DOHH2 (cell line): ENCODE results near the gene USP34.
"Not testable (repeated sequence)": the region's sequence is repeated elsewhere in the genome, so short reads cannot be mapped to it uniquely, and the experiment has no call there.

Experiments
- EZH2phosphoT487 ChIP-seq: fragments of 200-600 bp; sonication (generic); IDR thresholded peaks from 2 replicates; pipeline ENCODE4 v1.6.1; 2017; ENCODE audit warnings: borderline replicate concordance, mild to moderate bottlenecking, antibody characterized with exemption, low read length, moderate library complexity, mixed read lengths
- TF ChIP-seq, protein P1 (sequence below): fragments of 200-600 bp; sonication (generic); IDR thresholded peaks from one replicate; pipeline ENCODE4 v1.5.1; 2014; ENCODE audit warnings: antibody characterized with exemption, mild to moderate bottlenecking, low read depth, low read length; ENCODE audit not compliant: poor library complexity, severe bottlenecking

- TF ChIP-seq, protein P1, sequence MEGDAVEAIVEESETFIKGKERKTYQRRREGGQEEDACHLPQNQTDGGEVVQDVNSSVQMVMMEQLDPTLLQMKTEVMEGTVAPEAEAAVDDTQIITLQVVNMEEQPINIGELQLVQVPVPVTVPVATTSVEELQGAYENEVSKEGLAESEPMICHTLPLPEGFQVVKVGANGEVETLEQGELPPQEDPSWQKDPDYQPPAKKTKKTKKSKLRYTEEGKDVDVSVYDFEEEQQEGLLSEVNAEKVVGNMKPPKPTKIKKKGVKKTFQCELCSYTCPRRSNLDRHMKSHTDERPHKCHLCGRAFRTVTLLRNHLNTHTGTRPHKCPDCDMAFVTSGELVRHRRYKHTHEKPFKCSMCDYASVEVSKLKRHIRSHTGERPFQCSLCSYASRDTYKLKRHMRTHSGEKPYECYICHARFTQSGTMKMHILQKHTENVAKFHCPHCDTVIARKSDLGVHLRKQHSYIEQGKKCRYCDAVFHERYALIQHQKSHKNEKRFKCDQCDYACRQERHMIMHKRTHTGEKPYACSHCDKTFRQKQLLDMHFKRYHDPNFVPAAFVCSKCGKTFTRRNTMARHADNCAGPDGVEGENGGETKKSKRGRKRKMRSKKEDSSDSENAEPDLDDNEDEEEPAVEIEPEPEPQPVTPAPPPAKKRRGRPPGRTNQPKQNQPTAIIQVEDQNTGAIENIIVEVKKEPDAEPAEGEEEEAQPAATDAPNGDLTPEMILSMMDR = not testable (repeated sequence)
- TF ChIP-seq EZH2phosphoT487 = not testable (repeated sequence)
These were observed 2.7 kb downstream of the USP34 start for GRCh38 chr2:61468231-61468630.
